IMR-90 (cell line): ENCODE results near the gene TRIP6. TPM values are rescaled to one million over a fixed set of nuclear protein-coding genes. Genes with fewer than 3 reads are reported as not detected.

Experiments
- ATAC-seq: fragments of 200-7000 bp; cut with Tn5 transposase; 2 replicates; pipeline ENCODE4 v1.9.1; 2020; ENCODE audit warnings: low read depth, mild to moderate bottlenecking, moderate library complexity
- BruUV-seq: library from RNA; stranded (reverse); fragments of 400-500 nt; replicated peaks from 2 replicates; lab custom pipeline; 2021; lab: Mats Ljungman, UMichigan
- CTCF ChIA-PET: fragments of 300-600 bp; formaldehyde crosslinking; extraction: SDS; loops from one replicate; lab custom pipeline; 2021; ENCODE audit warnings: antibody characterized with exemption; lab: Yijun Ruan, JAX
- POLR2A ChIA-PET: fragments of 300-600 bp; sonication (Branson Sonifier 250); formaldehyde crosslinking; loops from one replicate; lab custom pipeline; 2022; ENCODE audit warnings: antibody characterized with exemption; ENCODE audit not compliant: unreplicated experiment; lab: Charles Lee
- DNase-seq: peaks from one replicate; pipeline ENCODE4 v3.0.0; 2013
- H2AFZ ChIP-seq: replicated peaks from 2 replicates; pipeline ENCODE3; 2013; ENCODE audit warnings: low read length, mild to moderate bottlenecking; ENCODE audit not compliant: poor library complexity
- H2AK5ac ChIP-seq: 2 replicates; pipeline ENCODE4 v1.6.1; 2013; ENCODE audit warnings: low read depth, low read length, inconsistent platforms
- H2AK9ac ChIP-seq: replicated peaks from 2 replicates; pipeline ENCODE3; 2013; ENCODE audit warnings: mild to moderate bottlenecking, low read depth, low read length, moderate library complexity; ENCODE audit not compliant: poor library complexity
- H2BK120ac ChIP-seq: 2 replicates; pipeline ENCODE4 v1.6.1; 2013; ENCODE audit warnings: low read depth, low read length, inconsistent platforms
- H2BK15ac ChIP-seq: 3 replicates; pipeline ENCODE4 v1.6.1; 2013; ENCODE audit warnings: low read depth, low read length, inconsistent platforms
- H2BK20ac ChIP-seq: 2 replicates; pipeline ENCODE4 v1.6.1; 2013; ENCODE audit warnings: low read depth, mild to moderate bottlenecking, inconsistent platforms, low read length, moderate library complexity
- H2BK5ac ChIP-seq: 2 replicates; pipeline ENCODE4 v1.6.1; 2013; ENCODE audit warnings: mild to moderate bottlenecking, low read depth, low read length, inconsistent platforms; ENCODE audit not compliant: poor library complexity, severe bottlenecking
- H3K14ac ChIP-seq: replicated peaks from 2 replicates; pipeline ENCODE4 v1.6.1; 2013; ENCODE audit warnings: low read depth, low read length, inconsistent platforms
- H3K18ac ChIP-seq: 2 replicates; pipeline ENCODE4 v1.6.1; 2013; ENCODE audit warnings: low read depth, low read length, control low read depth
- H3K23ac ChIP-seq: 2 replicates; pipeline ENCODE4 v1.6.1; 2013; ENCODE audit warnings: low read depth, low read length, inconsistent platforms
- H3K27ac ChIP-seq: 2 replicates; pipeline ENCODE4 v1.5.1; 2013; ENCODE audit warnings: mild to moderate bottlenecking, control low read depth, low read length; ENCODE audit not compliant: insufficient read depth
- H3K27me3 ChIP-seq: 2 replicates; pipeline ENCODE4 v1.6.1; 2013; ENCODE audit warnings: low read length; ENCODE audit not compliant: control insufficient read depth, insufficient read depth
- H3K36me3 ChIP-seq: 2 replicates; pipeline ENCODE4 v1.6.1; 2013; ENCODE audit warnings: low read length, mixed read lengths; ENCODE audit not compliant: control insufficient read depth, insufficient read depth
- H3K4ac ChIP-seq: 2 replicates; pipeline ENCODE4 v1.6.1; 2013; ENCODE audit warnings: low read depth, low read length, inconsistent platforms
- H3K4me1 ChIP-seq: 2 replicates; pipeline ENCODE4 v1.6.1; 2013; ENCODE audit warnings: low read length, mixed read lengths; ENCODE audit not compliant: control insufficient read depth, insufficient read depth
- H3K4me2 ChIP-seq: 2 replicates; pipeline ENCODE4 v1.6.1; 2013; ENCODE audit warnings: low read depth, mild to moderate bottlenecking, control low read depth, low read length, moderate library complexity
- H3K4me3 ChIP-seq: 2 replicates; pipeline ENCODE4 v1.5.1; 2013; ENCODE audit warnings: low read depth, mild to moderate bottlenecking, control low read depth, low read length, moderate library complexity; ENCODE audit not compliant: insufficient read depth
- H3K56ac ChIP-seq: 2 replicates; pipeline ENCODE4 v1.6.1; 2013; ENCODE audit warnings: low read length, inconsistent platforms; ENCODE audit not compliant: insufficient read depth; ENCODE audit errors: extremely low read depth
- H3K79me1 ChIP-seq, 2 experiments: 2 replicates each; pipeline ENCODE4 v1.6.1; 2013; ENCODE audit warnings: low read length in 2 of 2, inconsistent platforms in 1 of 2, low read depth in 1 of 2
- H3K9ac ChIP-seq: 2 replicates; pipeline ENCODE4 v1.6.1; 2013; ENCODE audit warnings: low read depth, low read length, control low read depth
- H3K9me1 ChIP-seq: 2 replicates; pipeline ENCODE4 v1.6.1; 2013; ENCODE audit warnings: low read length, inconsistent platforms; ENCODE audit not compliant: insufficient read depth
- H3K9me3 ChIP-seq: 2 replicates; pipeline ENCODE4 v1.6.1; 2013; ENCODE audit warnings: low read length; ENCODE audit not compliant: control insufficient read depth, insufficient read depth
- H4K20me1 ChIP-seq: 2 replicates; pipeline ENCODE4 v1.6.1; 2013; ENCODE audit warnings: low read length, inconsistent platforms; ENCODE audit not compliant: insufficient read depth
- H4K5ac ChIP-seq: 2 replicates; pipeline ENCODE4 v1.6.1; 2013; ENCODE audit warnings: mild to moderate bottlenecking, low read depth, low read length, control low read depth
- H4K8ac ChIP-seq, 2 experiments: 2 replicates each; pipeline ENCODE4 v1.6.1; 2013; ENCODE audit warnings: low read depth in 2 of 2, low read length in 2 of 2, control low read depth in 1 of 2, inconsistent platforms in 1 of 2
- H4K91ac ChIP-seq: 2 replicates; pipeline ENCODE4 v1.6.1; 2013; ENCODE audit warnings: low read depth, low read length, inconsistent platforms; ENCODE audit not compliant: insufficient read depth
- CHD1 ChIP-seq: IDR thresholded peaks from 2 replicates; pipeline ENCODE4 v1.6.1; 2012; ENCODE audit warnings: low read depth, low read length, improper control_type of control experiment
- RAD21 ChIP-seq: IDR thresholded peaks from 2 replicates; pipeline ENCODE4 v1.6.1; 2012; ENCODE audit warnings: low read length, improper control_type of control experiment
- RCOR1 ChIP-seq: IDR thresholded peaks from 2 replicates; pipeline ENCODE4 v1.6.1; 2012; ENCODE audit warnings: mild to moderate bottlenecking, low read length, improper control_type of control experiment; ENCODE audit not compliant: insufficient replicate concordance
- SMC3 ChIP-seq: fragments of 150-350 bp; IDR thresholded peaks from 2 replicates; pipeline ENCODE4 v1.6.1; 2016; ENCODE audit warnings: low read depth, mild to moderate bottlenecking, antibody characterized with exemption, low read length, moderate library complexity
- WGBS, 2 experiments: methylation state at CpG; one replicate each; pipeline versions ENCODE4 v1.1.5 to v1.1.7; 2013; ENCODE audit warnings: missing lambda C conversion rate in 2 of 2; ENCODE audit not compliant: insufficient read length in 1 of 2; ENCODE audit errors: extremely low coverage in 2 of 2; 5-methylcytosine and 5-hydroxymethylcytosine counted together
- dilution Hi-C: fragments of 300-500 bp; cut with HindIII; formaldehyde crosslinking; loops from one replicate; pipeline ENCODE4 v1.14.3; 2018; ENCODE audit warnings: low sequenced_read_pairs; ENCODE audit not compliant: unreplicated experiment
- in situ Hi-C: fragments of 300-500 bp; cut with MboI; formaldehyde crosslinking; loops from 3 replicates; pipeline ENCODE4 v1.14.3; 2019; ENCODE audit warnings: low sequenced_read_pairs, inconsistent platforms, mixed read lengths
- intact Hi-C: fragments of 100-400 bp; cut with micrococcal nuclease; formaldehyde crosslinking; loops from 2 replicates; pipeline ENCODE4 v1.10.0; 2022
- polyA plus RNA-seq, 3 experiments: library from polyadenylated mRNA; depleted of rRNA; stranded (reverse); fragments of >200 nt; gene quantifications; 2 replicates each; pipeline ENCODE4 v1.2.3, GENCODE V29; 2012; ENCODE audit warnings: low replicate concordance in 1 of 3
- total RNA-seq: library from RNA; depleted of rRNA; stranded (reverse); fragments of >200 nt; gene quantifications from 2 replicates; pipeline ENCODE4 v1.2.3, GENCODE V29; 2012

TRIP6 gene
- total and polyA plus RNA-seq, 2 of the 4 experiments (the other 2 are of a cell fraction), result 36.4 to 72.3 TPM

GRCh38 chr7:100878013-100878412, 10.8 kb downstream of the TRIP6 start:
- dilution Hi-C loops (no loop called here), in situ Hi-C loops (no loop called here), intact Hi-C loops (no loop called here)
- Histone ChIP-seq H3K9ac (no peak overlapping the region), H3K4ac (no peak overlapping the region), H3K23ac (no peak overlapping the region), H4K20me1 (peaks cover 56% of the 10 kb centered on the region), H3K36me3 (peaks cover 51% of the 10 kb centered on the region), H3K4me3 (no peak overlapping the region), H2AK9ac (no peak overlapping the region), H2BK5ac (no peak overlapping the region), H3K79me1 (peaks cover 24 to 54% of the 10 kb centered on the region in 2 experiments), H2BK120ac (no peak overlapping the region), H3K9me3 (no peaks in the 10 kb centered on the region), H3K14ac (no peak overlapping the region), H3K4me1 (peaks cover 11% of the 10 kb centered on the region), H3K4me2 (no peak overlapping the region), H2BK15ac (no peak overlapping the region), H3K56ac (no peak overlapping the region), H4K91ac (no peak overlapping the region), H3K27ac (no peak overlapping the region), H2AFZ (no peak overlapping the region), H3K27me3 (no peaks in the 10 kb centered on the region), H3K9me1 (peaks cover 5% of the 10 kb centered on the region; the same call in 1 of the 2 replicates), H4K8ac (no peak overlapping the region), H2BK20ac (no peak overlapping the region), H2AK5ac (no peak overlapping the region), H3K18ac (no peak overlapping the region), H4K5ac (no peak overlapping the region)
- ChIA-PET CTCF (no interaction called here), POLR2A (interaction anchor here (0.6 kb wide), 1 partner anchor 12 kb away, joined by 4 read pairs; no protein-coding TSS in a partner anchor)
- no TSS peak for BruUV-seq
- WGBS, 2 experiments, result 80% methylated on average over 2 of the region's 7 CpGs; no CpG with 5 or more reads in 1 of the 2 experiments
- ATAC-seq, result no peak
- DNase-seq, result no peak
- no peak for TF ChIP-seq SMC3
- TF ChIP-seq RAD21, result no peak
- TF ChIP-seq CHD1, result no peak
- TF ChIP-seq RCOR1, result no peak
